MM.1S (cell line): ENCODE measurements around the gene ZNF266.

ENCODE experiments used
- CTCF ChIP-seq: fragments of 300-600 bp; sonication (generic); IDR thresholded peaks from 2 replicates; pipeline ENCODE4 v1.5.1; 2016; ENCODE audit warnings: antibody characterized with exemption, low read length, mixed read lengths
- EZH2 ChIP-seq: fragments of 300-600 bp; sonication (generic); optimal IDR thresholded peaks from 2 replicates; pipeline ENCODE3; 2017; ENCODE audit warnings: low read depth, mild to moderate bottlenecking, antibody characterized with exemption, low read length, mixed read lengths

GRCh38 chr19:9461938-9462337, 26.6 kb upstream of the ZNF266 start:
- TF ChIP-seq CTCF (no peak), EZH2 (no peak)
